ENCODE data around the gene CARS1. TPM values are rescaled to one million over a fixed set of nuclear protein-coding genes. Genes with fewer than 3 reads are reported as not detected.
A peak's percentile ranks its signal among the peaks of the same experiment; 100 is the strongest.

Gene CARS1
- total and polyA plus RNA-seq, 2 experiments from 2014 or later = 72.9 to 95.9 TPM

GRCh38 chr11:2963112-2963754 lies 94.0 kb downstream of the CARS1 start:
- Histone ChIP-seq H3K4me2 (no peak overlapping the region), H3K27ac (ENCODE audit: low read depth) (no peak overlapping the region), H3K9me2 (ENCODE audit: insufficient read depth) (no peaks in the 10 kb centered on the region), H3K79me2 (replicated peaks; ENCODE audit: insufficient read depth) (peaks cover 88% of the 10 kb centered on the region), H3K4me3 (no peak overlapping the region), H3K4me1 (ENCODE audit: insufficient read depth) (peaks cover 27% of the 10 kb centered on the region), H3K27me3 (ENCODE audit: insufficient read depth) (no peaks in the 10 kb centered on the region), H2AFZ (no peak overlapping the region), H3F3A (replicated peaks; ENCODE audit: low read depth) (0 out of 2 replicates have a peak, but pooled peaks cover 24% of the 10 kb centered on the region), H3K36me3 (ENCODE audit: insufficient read depth) (peaks cover 63% of the 10 kb centered on the region), H4K20me1 (replicated peaks; ENCODE audit: insufficient read depth) (peaks cover 73% of the 10 kb centered on the region)
- DNase-seq (ENCODE audit: low spot score) (no peak), ATAC-seq (no peak)
- Mint-ChIP-seq H3K36me3 (ENCODE audit: low read depth) (peaks cover 95% of the 10 kb centered on the region), H3K27ac (peak overlapping the region; percentile 60), H3K4me3 (no peak overlapping the region), H3K27me3 (ENCODE audit: insufficient read depth, low read depth, poor library complexity) (peaks cover 5% of the 10 kb centered on the region), H3K9me3 (no peaks in the 10 kb centered on the region), H3K4me1 (peaks cover 29% of the 10 kb centered on the region)
- TF ChIP-seq EZH2phosphoT487 (IDR thresholded peaks at IDR 0.05; ENCODE audit: unreplicated experiment) = no peak
- TF ChIP-seq ZNF462 (CRISPR knock-in tag; IDR thresholded peaks at IDR 0.05) = no peak
- TF ChIP-seq JUNB (IDR thresholded peaks at IDR 0.05; ENCODE audit: unreplicated experiment) = no peak
- TF ChIP-seq ZNF331 (CRISPR knock-in tag; IDR thresholded peaks at IDR 0.05; ENCODE audit: low read depth) = no peak
- TF ChIP-seq ZNF114 (CRISPR knock-in tag; IDR thresholded peaks at IDR 0.05) = no peak
- TF ChIP-seq REST (IDR thresholded peaks at IDR 0.05; ENCODE audit: unreplicated experiment) = no peak
- TF ChIP-seq POLR2AphosphoS5 (IDR thresholded peaks at IDR 0.05; ENCODE audit: low read depth) = no peak
- no peak for TF ChIP-seq EZH2 (IDR thresholded peaks at IDR 0.05; ENCODE audit: low read depth, unreplicated experiment)
- TF ChIP-seq NANOG (IDR thresholded peaks at IDR 0.05; ENCODE audit: borderline replicate concordance) = no peak
- no peak for TF ChIP-seq CTCF (conservative IDR thresholded peaks at IDR 0.05; ENCODE audit: low read depth in 2 of 2)
- no peak for TF ChIP-seq ETS1 (IDR thresholded peaks at IDR 0.05)
- no peak for TF ChIP-seq CREB1 (CRISPR knock-in tag; IDR thresholded peaks at IDR 0.05; ENCODE audit: low read depth)
- no peak for TF ChIP-seq STAT1 (IDR thresholded peaks at IDR 0.05; ENCODE audit: unreplicated experiment)

Data from GM23338 (cell line).